AG04449 (cell line): ENCODE results near the gene KATNA1.

ENCODE experiments used
- CTCF ChIA-PET: fragments of 350-600 bp; formaldehyde crosslinking; extraction: SDS; loops from one replicate; lab custom pipeline; 2021; ENCODE audit warnings: antibody characterized with exemption; lab: Yijun Ruan, JAX
- POLR2A ChIA-PET: fragments of 400-600, 350-600 bp; formaldehyde crosslinking; extraction: SDS; loops from one replicate; lab custom pipeline; 2020; ENCODE audit warnings: antibody characterized with exemption, inconsistent platforms; lab: Yijun Ruan, JAX
- DNase-seq: peaks from one replicate; pipeline ENCODE4 v3.0.0-alpha.2; 2010; ENCODE audit warnings: low read depth, low spot score
- H3K4me3 ChIP-seq: 2 replicates; pipeline ENCODE4 v1.5.1; 2011; ENCODE audit warnings: low read depth, mild to moderate bottlenecking, control low read depth, low read length
- CTCF ChIP-seq: IDR thresholded peaks from one replicate; pipeline ENCODE4 v1.5.1; 2011; ENCODE audit warnings: mild to moderate bottlenecking, moderate library complexity, low read length, control low read depth, inconsistent platforms; ENCODE audit not compliant: insufficient read depth; ENCODE audit errors: missing control alignments

KATNA1 gene

GRCh38 chr6:149651056-149651455 is 2.5 kb upstream of the KATNA1 start:
- ChIA-PET POLR2A (no interaction called here), CTCF (interaction anchor here (1.0 to 1.3 kb wide), 3 partner anchors 9 to 26 kb away, joined by 3 to 4 read pairs (median 3); no protein-coding TSS in a partner anchor)
- TF ChIP-seq CTCF: no peak
- no peak for DNase-seq
- no peak overlapping the region for H3K4me3 ChIP-seq

DNA sequence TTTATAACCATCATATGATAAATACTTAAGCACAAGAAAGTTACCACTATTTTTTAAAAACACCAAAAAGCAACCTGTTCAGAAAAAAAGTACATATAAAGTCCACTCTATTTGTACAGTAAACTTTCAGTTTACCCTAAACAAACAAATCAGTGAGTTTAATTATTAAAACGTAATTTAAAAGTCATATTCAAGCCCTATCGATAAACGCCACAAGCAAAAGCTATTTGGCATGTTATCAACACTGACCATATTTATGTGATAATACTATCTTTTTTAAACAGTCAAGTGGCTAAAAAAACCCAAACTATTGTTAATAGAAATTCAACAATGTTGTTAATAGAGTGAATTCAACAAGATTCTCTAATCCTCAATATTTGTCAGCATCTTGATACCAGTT is 1.9 kb downstream of the KATNA1 start:
- H3K4me3 ChIP-seq: peak overlapping the region; percentile 78
- ChIA-PET POLR2A (interaction anchor here (0.6 kb wide), 1 partner anchor 9 kb away, joined by 3 read pairs; no protein-coding TSS in a partner anchor), CTCF (interaction anchor here (1.3 kb wide), 1 partner anchor 14 kb away, joined by 3 read pairs; no protein-coding TSS in a partner anchor)
- no peak for DNase-seq
- no peak for TF ChIP-seq CTCF

GRCh38 chr6:149642829-149643580 is 5.5 kb downstream of the KATNA1 start:
- CTCF ChIA-PET: no interaction called here
- DNase-seq: peak; percentile 17
- no peak for TF ChIP-seq CTCF
- POLR2A ChIA-PET: no interaction called here
- H3K4me3 ChIP-seq: no peak overlapping the region

- DNase-seq: no peak
- ChIA-PET POLR2A (no interaction called here), CTCF (no interaction called here)
- TF ChIP-seq CTCF: no peak
- no peak overlapping the region for H3K4me3 ChIP-seq
Observed at GRCh38 chr6:149636124-149636523, 12.4 kb downstream of the KATNA1 start.

DNA sequence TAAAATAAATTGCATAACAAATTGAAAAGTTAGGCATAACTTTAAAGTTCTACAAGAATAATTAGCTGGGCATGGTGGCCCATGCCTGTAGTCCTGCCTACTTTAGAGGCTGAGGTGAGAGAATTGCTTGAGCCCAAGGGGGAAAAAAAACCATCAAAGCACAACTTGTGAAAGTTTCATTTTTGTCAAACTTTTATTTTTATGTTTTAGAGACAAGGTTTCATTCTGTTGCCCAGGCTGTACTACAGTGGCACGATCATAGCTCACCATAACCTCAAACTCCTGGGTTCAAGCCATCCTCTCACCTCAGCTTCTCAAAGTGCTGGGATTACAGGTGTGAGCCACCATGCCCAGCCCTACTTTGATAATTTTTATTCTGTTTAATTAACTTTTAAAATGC is 14.2 kb downstream of the KATNA1 start:
- no peak for TF ChIP-seq CTCF
- ChIA-PET POLR2A (no interaction called here), CTCF (no interaction called here)
- DNase-seq: no peak
- H3K4me3 ChIP-seq: no peak overlapping the region

- no peak for TF ChIP-seq CTCF
- CTCF ChIA-PET: no interaction called here
- DNase-seq: no peak
- POLR2A ChIA-PET: interaction anchor here (0.6 kb wide), 1 partner anchor 525 kb away, joined by 3 read pairs; no protein-coding TSS in a partner anchor
- no peak overlapping the region for H3K4me3 ChIP-seq
Observed at GRCh38 chr6:149628875-149629510, 19.5 kb downstream of the KATNA1 start.
